Skeletal muscle satellite cell (primary cell): ENCODE measurements around the gene LRRC46.

Experiments used
- H3K27me3 ChIP-seq: 2 replicates; pipeline ENCODE4 v1.7.0; 2013; ENCODE audit warnings: low read length; ENCODE audit not compliant: control insufficient read depth, insufficient read depth
- H3K36me3 ChIP-seq: 2 replicates; pipeline ENCODE4 v1.7.0; 2013; ENCODE audit warnings: mild to moderate bottlenecking, control low read depth, low read length; ENCODE audit not compliant: insufficient read depth
- H3K4me1 ChIP-seq: 2 replicates; pipeline ENCODE4 v1.7.0; 2013; ENCODE audit warnings: low read length; ENCODE audit not compliant: control insufficient read depth, insufficient read depth
- H3K4me2 ChIP-seq: 2 replicates; pipeline ENCODE4 v1.7.0; 2013; ENCODE audit warnings: mild to moderate bottlenecking, low read length
- H3K4me3 ChIP-seq: 2 replicates; pipeline ENCODE4 v1.7.0; 2013; ENCODE audit warnings: low read length
- H3K9ac ChIP-seq: 2 replicates; pipeline ENCODE4 v1.7.0; 2013; ENCODE audit warnings: mild to moderate bottlenecking, low read depth, low read length, moderate library complexity
- H3K9me3 ChIP-seq: replicated peaks from 2 replicates; pipeline ENCODE4 v1.7.0; 2013; ENCODE audit warnings: mild to moderate bottlenecking, control low read depth, low read length

LRRC46 gene

GRCh38 chr17:47847341-47848197, 16.1 kb downstream of the LRRC46 start:
- Histone ChIP-seq H3K9ac (no peak overlapping the region), H3K36me3 (no peaks in the 10 kb centered on the region), H3K4me3 (no peak overlapping the region), H3K4me1 (peaks cover 14% of the 10 kb centered on the region), H3K27me3 (peaks cover 59% of the 10 kb centered on the region), H3K4me2 (no peak overlapping the region), H3K9me3 (no peaks in the 10 kb centered on the region)

GRCh38 chr17:47848198-47848513, 16.7 kb downstream of the LRRC46 start:
- no peaks in the 10 kb centered on the region for H3K36me3 ChIP-seq
- no peak overlapping the region for H3K4me2 ChIP-seq
- H3K27me3 ChIP-seq, result peaks cover 65% of the 10 kb centered on the region
- H3K4me1 ChIP-seq, result peaks cover 14% of the 10 kb centered on the region
- no peaks in the 10 kb centered on the region for H3K9me3 ChIP-seq
- H3K4me3 ChIP-seq, result no peak overlapping the region
- H3K9ac ChIP-seq, result no peak overlapping the region

GRCh38 chr17:47850373-47850691, 18.9 kb downstream of the LRRC46 start:
- no peaks in the 10 kb centered on the region for H3K36me3 ChIP-seq
- peaks cover 87% of the 10 kb centered on the region for H3K27me3 ChIP-seq
- H3K4me1 ChIP-seq, result peaks cover 14% of the 10 kb centered on the region
- no peaks in the 10 kb centered on the region for H3K9me3 ChIP-seq
- peak overlapping the region; percentile 4 for H3K9ac ChIP-seq
- peak overlapping the region; percentile 74 for H3K4me2 ChIP-seq
- H3K4me3 ChIP-seq, result peak overlapping the region; percentile 48

- H3K36me3 ChIP-seq, result no peaks in the 10 kb centered on the region
- peak within 1 kb of the TSS; percentile 74 for H3K4me2 ChIP-seq
- peaks cover 88% of the 10 kb centered on the region for H3K27me3 ChIP-seq
- H3K4me3 ChIP-seq, result peak within 1 kb of the TSS; percentile 48
- H3K9me3 ChIP-seq, result no peaks in the 10 kb centered on the region
- H3K4me1 ChIP-seq, result peaks cover 18% of the 10 kb centered on the region
- peak within 1 kb of the TSS; percentile 4 for H3K9ac ChIP-seq
Observed at GRCh38 chr17:47850692-47851573, 19.5 kb downstream of the LRRC46 start, which contains the start of gene SP6. Gene SP6 (minus strand): TSS chr17:47851163. CDS start chr17:47848429, 2,734 bp downstream.

- peaks cover 87% of the 10 kb centered on the region for H3K27me3 ChIP-seq
- no peaks in the 10 kb centered on the region for H3K36me3 ChIP-seq
- H3K9me3 ChIP-seq, result no peaks in the 10 kb centered on the region
- H3K4me2 ChIP-seq, result no peak overlapping the region
- H3K4me3 ChIP-seq, result no peak overlapping the region
- H3K4me1 ChIP-seq, result peaks cover 19% of the 10 kb centered on the region
- no peak overlapping the region for H3K9ac ChIP-seq
Observed at GRCh38 chr17:47851764-47852112, 20.3 kb downstream of the LRRC46 start.

- Histone ChIP-seq H3K9me3 (no peaks in the 10 kb centered on the region), H3K4me3 (no peak overlapping the region), H3K27me3 (peaks cover 84% of the 10 kb centered on the region), H3K4me1 (peaks cover 18% of the 10 kb centered on the region), H3K9ac (no peak overlapping the region), H3K36me3 (no peaks in the 10 kb centered on the region), H3K4me2 (no peak overlapping the region)
Observed at GRCh38 chr17:47852113-47852949, 20.9 kb downstream of the LRRC46 start.

- Histone ChIP-seq H3K9ac (no peak overlapping the region), H3K27me3 (peaks cover 72% of the 10 kb centered on the region), H3K36me3 (no peaks in the 10 kb centered on the region), H3K4me3 (no peak overlapping the region), H3K9me3 (no peaks in the 10 kb centered on the region), H3K4me2 (no peak overlapping the region), H3K4me1 (peaks cover 15% of the 10 kb centered on the region)
Observed at GRCh38 chr17:47853616-47854015, 22.1 kb downstream of the LRRC46 start.

GRCh38 chr17:47855737-47856136, 24.3 kb downstream of the LRRC46 start:
- H3K9me3 ChIP-seq, result no peaks in the 10 kb centered on the region
- peaks cover 11% of the 10 kb centered on the region for H3K4me1 ChIP-seq
- peaks cover 59% of the 10 kb centered on the region for H3K27me3 ChIP-seq
- no peak overlapping the region for H3K4me3 ChIP-seq
- no peak overlapping the region for H3K4me2 ChIP-seq
- H3K9ac ChIP-seq, result no peak overlapping the region
- no peaks in the 10 kb centered on the region for H3K36me3 ChIP-seq

- Histone ChIP-seq H3K27me3 (peaks cover 53% of the 10 kb centered on the region), H3K4me2 (no peak overlapping the region), H3K36me3 (no peaks in the 10 kb centered on the region), H3K9ac (no peak overlapping the region), H3K9me3 (no peaks in the 10 kb centered on the region), H3K4me3 (no peak overlapping the region), H3K4me1 (peaks cover 5% of the 10 kb centered on the region)
Observed at GRCh38 chr17:47856830-47857229, 25.4 kb downstream of the LRRC46 start.

- Histone ChIP-seq H3K27me3 (peaks cover 44% of the 10 kb centered on the region), H3K9me3 (no peaks in the 10 kb centered on the region), H3K9ac (no peak overlapping the region)
Observed at GRCh38 chr17:47857551-47858455, 26.3 kb downstream of the LRRC46 start.

More at GRCh38 chr17:47857551-47858455, 26.3 kb downstream of the LRRC46 start:
- no peaks in the 10 kb centered on the region for H3K36me3 ChIP-seq
- no peak overlapping the region for H3K4me2 ChIP-seq
- no peak overlapping the region for H3K4me3 ChIP-seq
- peaks cover 11% of the 10 kb centered on the region for H3K4me1 ChIP-seq
